B cell (primary cell): ENCODE measurements around the gene ING3.

Experiments
- CTCF ChIP-seq: fragments of 200-600 bp; IDR thresholded peaks from one replicate; pipeline ENCODE4 v1.8.0; 2022; ENCODE audit warnings: antibody characterized with exemption, mild to moderate bottlenecking
- EZH2 ChIP-seq: IDR thresholded peaks from 2 replicates; pipeline ENCODE4 v1.6.1; 2012; ENCODE audit warnings: borderline replicate concordance, low read depth, mild to moderate bottlenecking, moderate library complexity, low read length; ENCODE audit not compliant: insufficient read depth, poor library complexity, severe bottlenecking

GRCh38 chr7:120989257-120990220 is 39.0 kb downstream of the ING3 start:
- TF ChIP-seq CTCF (no peak), EZH2 (no peak)
